ENCODE measurements around the gene RIPOR1.
"Not testable (repeated sequence)": the region's sequence is repeated elsewhere in the genome, so short reads cannot be mapped to it uniquely, and the experiment has no call there.

RIPOR1 gene

GRCh38 chr16:67516296-67517154 lies 12.1 kb upstream of the RIPOR1 start:
- DNase-seq = no peak

GRCh38 chr16:67517155-67517445 lies 11.5 kb upstream of the RIPOR1 start:
- no peak for DNase-seq

GRCh38 chr16:67517661-67518423 lies 10.8 kb upstream of the RIPOR1 start:
- DNase-seq = no peak

GRCh38 chr16:67518676-67519075 lies 10.0 kb upstream of the RIPOR1 start:
- DNase-seq = no peak

GRCh38 chr16:67519242-67519641 lies 9.4 kb upstream of the RIPOR1 start:
- DNase-seq = no peak

- peak; percentile 90 for DNase-seq
Observed at GRCh38 chr16:67521095-67521804, 7.4 kb upstream of the RIPOR1 start.

GRCh38 chr16:67525176-67525860 lies 3.3 kb upstream of the RIPOR1 start:
- no peak for DNase-seq

- no peak for DNase-seq
Observed at GRCh38 chr16:67526149-67526791, 2.4 kb upstream of the RIPOR1 start.

- no peak for DNase-seq
Observed at GRCh38 chr16:67528870-67529581, 397 bp downstream of the RIPOR1 start.

- DNase-seq = no peak
Observed at GRCh38 chr16:67529582-67530012, 968 bp downstream of the RIPOR1 start.

GRCh38 chr16:67530013-67530939 lies 1.6 kb downstream of the RIPOR1 start:
- peak; percentile 30 for DNase-seq

- DNase-seq = no peak
Observed at GRCh38 chr16:67531247-67531646, 2.6 kb downstream of the RIPOR1 start.

GRCh38 chr16:67533024-67533560 lies 4.5 kb downstream of the RIPOR1 start:
- no peak for DNase-seq

GRCh38 chr16:67533987-67534386 lies 5.4 kb downstream of the RIPOR1 start:
- DNase-seq = not testable (repeated sequence)

GRCh38 chr16:67534431-67534830 lies 5.8 kb downstream of the RIPOR1 start:
- DNase-seq = no peak

- DNase-seq = no peak
Observed at GRCh38 chr16:67535201-67535600, 6.6 kb downstream of the RIPOR1 start.

GRCh38 chr16:67537270-67537635 lies 8.6 kb downstream of the RIPOR1 start:
- peak; percentile 12 for DNase-seq

- no peak for DNase-seq
Observed at GRCh38 chr16:67537636-67538591, 9.3 kb downstream of the RIPOR1 start.

GRCh38 chr16:67538666-67539101 lies 10.1 kb downstream of the RIPOR1 start:
- no peak for DNase-seq
